Colonic mucosa (tissue), 4 donors: ENCODE data around the gene ZBTB8A. TPM values are rescaled to one million over a fixed set of nuclear protein-coding genes. Genes with fewer than 3 reads are reported as not detected.

Experiments
- DNase-seq: peaks from one replicate; pipeline ENCODE4 v3.0.0-alpha.2; 2020
- H3K27ac ChIP-seq: fragments of 200-600 bp; one replicate; pipeline ENCODE4 v1.8.0; 2021
- H3K27me3 ChIP-seq: fragments of 200-600 bp; one replicate; pipeline ENCODE4 v1.8.0; 2021
- H3K36me3 ChIP-seq: fragments of 200-600 bp; one replicate; pipeline ENCODE4 v1.8.0; 2021
- H3K4me1 ChIP-seq: fragments of 200-600 bp; one replicate; pipeline ENCODE4 v1.8.0; 2021; ENCODE audit warnings: mild to moderate bottlenecking
- H3K4me3 ChIP-seq: fragments of 200-600 bp; one replicate; pipeline ENCODE4 v1.8.0; 2021
- H3K9ac ChIP-seq, 2 donors: one replicate each; pipeline ENCODE4 v1.7.0; 2013; ENCODE audit warnings: control low read depth in 2 of 2, low read depth in 2 of 2, low read length in 2 of 2
- H3K9me3 ChIP-seq: fragments of 200-600 bp; one replicate; pipeline ENCODE4 v1.8.0; 2021
- intact Hi-C: fragments of 100-400 bp; cut with DNase I; formaldehyde crosslinking; loops from one replicate; pipeline ENCODE4 v1.14.1; 2022
- total RNA-seq, 2 donors: library from RNA; stranded (reverse); fragmentation: NEBNext Ultra II Directional in 1 of 2; extraction: Animal tissue kit (Norgen Biotek cat#: 25700) in 1 of 2; gene quantifications; one replicate each; pipeline ENCODE4 v1.2.1, GENCODE V29; 2021
- TF ChIP-seq, protein P1 (sequence below): fragments of 200-600 bp; IDR thresholded peaks from one replicate; pipeline ENCODE4 v1.8.0; 2022; ENCODE audit warnings: antibody characterized with exemption, mild to moderate bottlenecking
- donor health status: healthy.
- donor health status: DM: no; HTN: no; CAD: no.
- donor health status: DM: no; HTN: no; CAD: no.

Gene ZBTB8A
- total RNA-seq, 2 donors from 2014 or later = 6.5 to 7.1 TPM

DNA sequence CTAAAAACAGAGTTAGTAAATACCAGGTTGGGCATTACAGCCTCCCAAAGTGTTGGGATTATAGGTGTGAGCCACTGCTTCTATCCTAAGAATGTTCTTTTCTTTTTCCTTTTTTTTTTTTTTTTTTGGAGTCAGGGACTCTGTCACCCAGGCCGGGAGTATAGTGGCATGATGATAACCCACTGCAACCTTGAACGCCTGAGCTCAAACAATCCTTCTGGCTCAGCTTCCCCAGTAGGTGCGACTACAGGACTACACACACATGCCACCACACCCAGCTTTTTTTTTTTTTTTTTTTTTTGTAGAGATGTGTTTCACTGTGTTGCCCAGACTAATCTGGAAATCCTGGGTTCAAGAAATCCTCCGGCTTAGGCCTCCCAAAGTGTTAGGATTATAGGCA, 105.2 kb downstream of the ZBTB8A start:
- H3K4me3 ChIP-seq = no peak overlapping the region
- H3K9ac ChIP-seq = no peak overlapping the region
- H3K36me3 ChIP-seq = no peaks in the 10 kb centered on the region
- DNase-seq = no peak
- H3K9me3 ChIP-seq = no peaks in the 10 kb centered on the region
- intact Hi-C loops = no loop called here
- TF ChIP-seq, protein P1, sequence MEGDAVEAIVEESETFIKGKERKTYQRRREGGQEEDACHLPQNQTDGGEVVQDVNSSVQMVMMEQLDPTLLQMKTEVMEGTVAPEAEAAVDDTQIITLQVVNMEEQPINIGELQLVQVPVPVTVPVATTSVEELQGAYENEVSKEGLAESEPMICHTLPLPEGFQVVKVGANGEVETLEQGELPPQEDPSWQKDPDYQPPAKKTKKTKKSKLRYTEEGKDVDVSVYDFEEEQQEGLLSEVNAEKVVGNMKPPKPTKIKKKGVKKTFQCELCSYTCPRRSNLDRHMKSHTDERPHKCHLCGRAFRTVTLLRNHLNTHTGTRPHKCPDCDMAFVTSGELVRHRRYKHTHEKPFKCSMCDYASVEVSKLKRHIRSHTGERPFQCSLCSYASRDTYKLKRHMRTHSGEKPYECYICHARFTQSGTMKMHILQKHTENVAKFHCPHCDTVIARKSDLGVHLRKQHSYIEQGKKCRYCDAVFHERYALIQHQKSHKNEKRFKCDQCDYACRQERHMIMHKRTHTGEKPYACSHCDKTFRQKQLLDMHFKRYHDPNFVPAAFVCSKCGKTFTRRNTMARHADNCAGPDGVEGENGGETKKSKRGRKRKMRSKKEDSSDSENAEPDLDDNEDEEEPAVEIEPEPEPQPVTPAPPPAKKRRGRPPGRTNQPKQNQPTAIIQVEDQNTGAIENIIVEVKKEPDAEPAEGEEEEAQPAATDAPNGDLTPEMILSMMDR = no peak
- H3K4me1 ChIP-seq = peaks cover 5% of the 10 kb centered on the region
- H3K27ac ChIP-seq = no peak overlapping the region
- H3K27me3 ChIP-seq = no peaks in the 10 kb centered on the region

DNA sequence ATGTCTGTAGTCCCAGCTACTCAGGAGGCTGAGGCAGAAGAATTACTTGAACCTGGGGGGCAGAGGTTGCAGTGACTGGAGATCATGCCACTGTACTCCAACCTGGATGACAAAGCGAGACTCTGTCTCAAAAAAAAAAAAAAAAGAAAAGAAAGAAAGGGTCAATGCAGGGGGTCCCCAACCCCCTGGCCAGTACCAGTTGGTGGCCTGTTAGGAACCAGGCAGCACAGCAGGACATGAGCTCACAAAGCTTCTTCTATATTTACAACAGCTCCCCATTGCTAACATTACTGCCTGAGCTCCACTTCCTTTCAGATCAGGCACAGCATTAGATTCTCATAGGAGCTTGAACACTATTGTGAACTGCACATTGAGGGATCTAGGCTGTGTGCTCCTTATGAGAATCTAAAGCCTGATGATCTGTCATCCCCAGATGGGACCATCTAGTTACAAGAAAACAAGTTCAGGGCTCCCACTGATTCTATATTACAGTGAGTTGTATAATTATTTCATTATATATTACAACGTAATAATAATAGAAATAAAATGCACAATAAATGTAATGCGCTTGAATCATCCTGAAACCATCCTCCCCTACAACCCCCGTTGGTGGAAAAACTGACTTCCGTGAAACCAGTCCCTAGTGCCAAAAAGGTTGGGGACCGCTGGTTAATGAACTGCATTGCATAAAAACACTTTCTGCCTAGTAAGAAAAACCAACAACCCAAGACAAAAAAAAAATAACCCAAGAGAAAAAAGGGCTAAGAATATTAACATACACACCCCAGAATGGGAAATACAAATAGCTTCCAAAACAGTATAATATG, 108.3 kb downstream of the ZBTB8A start:
- H3K27ac ChIP-seq = no peak overlapping the region
- H3K36me3 ChIP-seq = no peaks in the 10 kb centered on the region
- TF ChIP-seq, protein P1 = no peak
- no peak for DNase-seq
- peaks cover 13% of the 10 kb centered on the region for H3K4me1 ChIP-seq
- no peaks in the 10 kb centered on the region for H3K9me3 ChIP-seq
- H3K4me3 ChIP-seq = no peak overlapping the region
- H3K9ac ChIP-seq = no peak overlapping the region
- intact Hi-C loops = no loop called here
- no peaks in the 10 kb centered on the region for H3K27me3 ChIP-seq

DNA sequence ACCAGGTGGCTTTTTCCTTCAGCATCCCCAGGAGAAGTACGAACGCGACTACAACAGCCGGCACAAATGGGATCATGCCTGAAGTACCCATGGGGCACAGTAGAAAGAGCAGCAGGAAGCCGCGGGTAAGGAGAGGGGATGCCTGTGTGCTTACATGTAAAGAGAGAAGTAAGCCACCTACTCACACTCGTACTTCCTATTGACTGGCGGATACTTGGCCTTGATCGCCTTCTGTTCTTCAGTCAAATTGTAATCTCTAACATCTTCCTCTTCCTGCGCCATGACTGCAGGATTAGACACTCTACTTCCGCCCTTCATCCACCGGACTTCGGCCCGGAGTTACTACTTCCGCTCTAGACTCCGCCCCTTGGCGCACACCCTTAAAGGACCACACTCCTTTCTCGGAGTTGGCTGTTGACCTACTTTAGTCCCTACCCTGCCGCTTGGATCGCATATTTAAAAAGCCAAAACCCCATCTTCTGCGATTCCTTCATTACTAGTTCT, 111.1 kb downstream of the ZBTB8A start, which contains the start of gene ZBTB8OS:
Gene ZBTB8OS, minus strand, starts transcription at position 303 of the 504 bp plus-strand sequence. Its CDS starts 21 bp downstream, at position 282.
- Histone ChIP-seq H3K27ac (peak within 1 kb of the TSS; percentile 98), H3K9ac (peak within 1 kb of the TSS; percentile 89 to 96), H3K36me3 (no peaks in the 10 kb centered on the region), H3K27me3 (no peaks in the 10 kb centered on the region), H3K9me3 (no peaks in the 10 kb centered on the region), H3K4me1 (peaks cover 13% of the 10 kb centered on the region), H3K4me3 (peak within 1 kb of the TSS; percentile 89)
- intact Hi-C loops = no loop called here
- TF ChIP-seq, protein P1 = no peak
- peak; percentile 95 for DNase-seq

DNA sequence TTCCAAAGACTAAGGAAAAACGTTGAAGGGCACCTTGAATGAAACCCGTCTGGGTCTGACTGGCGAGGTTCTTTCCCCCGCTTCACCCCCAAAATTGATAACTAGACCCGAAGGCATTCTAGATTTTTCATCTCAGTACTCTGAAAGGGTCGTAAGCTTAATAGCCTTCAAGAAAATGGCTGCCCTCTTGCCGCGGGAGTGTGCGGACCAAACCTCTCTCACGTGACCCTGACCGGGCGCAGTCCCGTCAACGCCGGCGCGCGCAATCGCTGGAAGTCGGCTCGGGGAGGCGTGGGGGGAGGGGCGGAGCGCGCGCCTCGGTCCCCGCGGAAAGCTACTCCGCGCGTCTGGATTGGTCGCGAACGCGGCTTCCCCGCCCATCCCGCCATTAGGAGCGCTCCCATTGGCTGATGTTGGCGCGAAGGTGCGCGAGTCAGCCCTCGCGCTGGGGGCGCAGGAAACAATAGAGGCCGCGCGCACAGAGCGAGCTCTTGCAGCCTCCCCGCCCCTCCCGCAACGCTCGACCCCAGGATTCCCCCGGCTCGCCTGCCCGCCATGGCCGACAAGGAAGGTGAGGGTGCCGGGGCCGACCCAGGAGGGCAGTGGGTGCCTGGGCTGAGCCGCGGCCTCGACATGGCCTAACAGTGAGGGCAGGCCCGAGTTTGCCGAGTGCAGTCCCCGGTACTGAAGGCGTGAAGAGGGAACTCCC, 111.7 kb downstream of the ZBTB8A start, which contains the start of gene RBBP4:
Gene RBBP4, plus strand, starts transcription at position 457 of the 709 bp plus-strand sequence. Its CDS starts 99 bp downstream, at position 556.
- Histone ChIP-seq H3K4me1 (peaks cover 13% of the 10 kb centered on the region), H3K36me3 (no peaks in the 10 kb centered on the region), H3K9ac (peak within 1 kb of the TSS; percentile 89 to 96), H3K27me3 (no peaks in the 10 kb centered on the region), H3K4me3 (peak within 1 kb of the TSS; percentile 89), H3K9me3 (no peaks in the 10 kb centered on the region), H3K27ac (peak within 1 kb of the TSS; percentile 98)
- intact Hi-C loops = no loop called here
- TF ChIP-seq, protein P1 = no peak
- DNase-seq = peak; percentile 98

DNA sequence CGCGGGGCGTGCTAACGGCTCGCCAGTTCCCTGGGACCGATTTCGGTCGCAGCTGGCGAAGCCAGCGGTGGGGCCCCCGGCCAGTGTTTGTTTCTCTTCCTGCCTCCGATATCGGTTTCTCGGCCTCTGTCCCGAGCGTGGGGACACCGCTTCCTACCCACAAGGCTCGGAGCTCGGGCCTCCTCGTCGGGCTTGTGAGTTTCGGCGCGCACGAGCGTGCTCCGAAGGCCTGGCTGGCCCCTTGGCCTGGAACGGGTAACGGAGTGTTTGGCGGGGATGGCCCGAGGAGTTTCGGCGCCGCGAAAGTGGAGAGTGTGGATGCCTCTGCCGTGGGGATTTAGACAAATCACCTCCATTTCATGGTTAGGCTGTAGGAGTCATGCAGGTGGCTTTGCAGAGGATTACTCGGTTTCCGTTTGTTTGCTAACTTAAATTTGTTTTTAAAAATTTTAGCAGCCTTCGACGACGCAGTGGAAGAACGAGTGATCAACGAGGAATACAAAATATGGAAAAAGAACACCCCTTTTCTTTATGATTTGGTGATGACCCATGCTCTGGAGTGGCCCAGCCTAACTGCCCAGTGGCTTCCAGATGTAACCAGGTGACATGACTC, 112.3 kb downstream of the ZBTB8A start:
- no peaks in the 10 kb centered on the region for H3K27me3 ChIP-seq
- peaks cover 13% of the 10 kb centered on the region for H3K4me1 ChIP-seq
- H3K9ac ChIP-seq = peak overlapping the region; percentile 89 to 90
- no peaks in the 10 kb centered on the region for H3K9me3 ChIP-seq
- H3K27ac ChIP-seq = peak overlapping the region; percentile 98
- H3K4me3 ChIP-seq = peak overlapping the region; percentile 89
- TF ChIP-seq, protein P1 = no peak
- intact Hi-C loops = no loop called here
- no peaks in the 10 kb centered on the region for H3K36me3 ChIP-seq
- no peak for DNase-seq
